HL-60/S4 treated with phorbol 12-myristate 13-acetate at 8.2 ng/mL for 4 days and 3 days (cell line): ENCODE data around the gene SAMD14.

Experiments used
- in situ Hi-C: fragments of 300-500 bp; cut with MboI; formaldehyde crosslinking; loops from 2 replicates; pipeline ENCODE4 v1.15.0; 2022; ENCODE audit warnings: low sequenced_read_pairs

SAMD14 gene

DNA sequence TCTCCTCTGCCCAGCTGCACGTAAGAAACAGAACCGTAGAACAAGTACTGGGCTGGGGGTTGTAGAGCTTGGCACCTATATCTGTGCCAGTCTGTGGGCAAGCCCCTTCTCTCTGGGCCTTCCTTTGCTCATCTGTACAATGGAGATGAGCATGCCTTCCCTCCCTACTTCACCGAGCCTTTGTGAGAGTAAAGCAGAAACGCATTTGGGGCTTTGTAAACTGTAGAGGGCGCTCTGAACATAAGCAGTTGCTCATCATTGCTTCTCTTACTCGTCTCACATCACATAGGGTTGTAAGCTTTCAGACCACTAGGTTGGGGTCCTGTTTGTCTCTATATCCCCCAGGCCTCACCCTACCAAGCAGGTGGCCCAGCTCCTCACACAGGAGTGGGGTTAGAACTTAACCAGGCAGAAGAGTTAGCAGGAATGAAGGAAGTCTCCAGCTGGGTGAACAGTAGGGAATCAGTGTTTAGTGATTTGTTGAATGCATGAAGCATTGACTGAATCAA, 15.1 kb downstream of the SAMD14 start:
- in situ Hi-C loops = no loop called here

DNA sequence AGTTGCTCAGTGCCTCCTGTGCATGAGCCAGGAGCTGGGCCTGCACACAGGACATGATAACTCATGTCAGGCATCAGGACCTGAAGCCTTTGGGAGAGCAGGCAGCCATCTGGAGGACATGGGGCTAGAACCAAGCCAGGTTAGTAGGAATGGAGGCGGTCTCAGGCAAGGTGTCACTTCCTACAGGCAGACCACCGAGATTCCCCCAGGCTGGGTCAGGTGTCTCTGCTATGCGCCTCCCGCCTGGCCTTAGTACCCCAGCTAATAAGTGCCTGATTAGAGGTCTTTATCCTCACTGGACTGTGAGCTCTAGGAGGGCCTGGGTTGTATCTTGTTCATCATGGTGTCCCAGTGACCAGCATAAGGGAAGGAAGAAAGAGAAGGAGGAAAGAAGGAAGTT, 15.6 kb downstream of the SAMD14 start:
- in situ Hi-C loops = no loop called here

DNA sequence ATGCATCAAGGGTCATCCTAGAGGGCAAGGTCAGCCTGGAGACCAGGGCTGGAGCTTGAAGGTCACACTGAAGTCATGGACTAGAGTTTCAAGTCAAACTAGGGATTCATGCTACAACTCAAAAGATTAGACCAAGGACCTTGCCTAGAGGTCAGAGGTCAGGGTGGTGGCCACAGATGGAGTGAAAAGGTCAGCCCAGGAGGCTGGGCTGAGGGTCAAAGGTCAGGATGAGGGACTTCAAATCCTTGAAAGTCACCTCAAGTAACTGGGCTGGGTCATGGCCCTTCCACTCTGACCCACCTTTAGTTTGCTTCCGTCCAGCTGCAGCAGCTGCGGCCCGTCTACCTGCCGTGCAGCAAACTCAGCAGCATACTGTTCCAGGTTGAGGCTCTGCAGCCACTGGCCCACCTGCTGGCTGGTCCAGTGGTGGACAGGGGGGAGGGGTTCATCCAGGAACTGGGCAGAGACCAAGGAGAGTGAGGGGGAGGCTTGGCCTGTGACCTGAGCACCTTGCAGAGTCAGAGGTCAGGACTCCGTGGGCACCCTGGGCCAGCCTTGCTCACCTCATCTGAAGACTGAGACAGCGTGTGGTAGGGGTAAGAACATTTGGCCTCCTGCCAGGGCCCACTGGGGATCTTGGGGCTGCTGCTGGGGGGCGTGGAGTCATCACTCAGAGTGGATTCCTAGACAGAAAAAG, 16.2 kb downstream of the SAMD14 start:
- in situ Hi-C loops = no loop called here

DNA sequence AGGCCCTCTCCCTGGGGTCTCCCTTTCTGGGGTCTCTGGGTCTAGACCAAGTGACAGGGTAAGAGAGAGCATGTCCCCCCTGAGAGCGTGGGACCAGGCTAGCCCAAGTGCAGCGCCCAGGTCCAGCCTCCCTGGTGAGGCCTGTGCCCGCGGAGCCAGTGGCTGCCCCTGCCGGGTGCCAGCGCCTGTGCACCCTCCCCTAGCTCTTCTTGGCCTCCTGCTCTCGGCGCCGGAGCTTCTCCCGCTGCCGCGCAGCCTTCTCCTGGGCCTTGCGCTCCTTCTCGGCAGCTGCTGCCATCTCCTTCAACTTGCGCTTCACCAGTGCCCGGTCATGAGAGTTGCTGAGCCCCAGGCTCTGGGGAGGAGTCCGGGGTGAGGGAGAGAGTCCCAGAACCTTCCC, 17.3 kb downstream of the SAMD14 start:
- in situ Hi-C loops = no loop called here

DNA sequence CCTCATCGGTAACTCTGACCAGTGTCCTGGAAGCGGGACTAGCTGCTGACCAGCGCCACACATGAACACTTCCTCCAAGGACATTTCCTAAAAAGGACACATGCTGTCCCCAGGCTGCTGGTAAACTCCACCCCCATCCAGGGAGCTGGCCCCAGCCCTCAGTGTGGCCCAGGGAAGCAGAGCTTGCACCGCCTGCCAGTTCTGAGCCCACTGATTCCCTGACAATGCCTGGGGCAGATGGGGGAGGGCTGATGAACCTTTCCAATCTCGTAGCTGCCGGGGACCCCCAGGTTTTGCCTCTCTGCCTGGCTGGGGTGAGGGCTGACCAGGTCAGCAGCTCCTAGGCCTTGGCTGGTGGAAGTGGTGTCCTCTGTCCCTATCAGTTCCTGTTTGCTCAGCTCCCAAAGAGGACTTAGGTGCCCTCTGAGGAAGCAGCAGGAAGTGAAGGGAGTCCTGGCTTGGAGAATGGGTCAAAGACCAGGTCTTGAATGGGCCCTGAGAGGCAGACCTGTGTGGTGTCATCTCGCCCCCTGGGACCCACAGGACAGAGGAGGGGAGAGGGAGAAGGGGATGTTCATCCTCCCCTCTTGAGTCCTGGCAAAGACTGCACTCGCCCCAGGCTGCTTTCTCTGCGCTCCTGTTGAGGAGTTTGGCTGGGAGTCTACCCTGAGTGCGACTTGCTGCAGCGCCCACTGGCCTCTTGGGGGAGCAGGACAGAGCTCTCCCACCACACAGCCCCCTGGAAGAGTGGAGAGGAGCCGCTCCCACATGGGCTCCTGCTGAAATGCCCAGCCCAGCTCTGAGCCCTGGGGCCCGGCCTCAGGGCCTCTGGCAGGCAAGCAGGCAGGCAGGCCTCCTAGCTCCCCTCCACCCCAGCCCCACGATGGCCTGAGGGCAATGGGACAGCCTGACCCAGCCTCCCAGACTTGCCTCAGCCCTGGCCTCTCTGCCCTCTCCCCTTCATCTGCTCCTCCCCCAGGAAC, 18.0 kb downstream of the SAMD14 start:
- in situ Hi-C loops = no loop called here

DNA sequence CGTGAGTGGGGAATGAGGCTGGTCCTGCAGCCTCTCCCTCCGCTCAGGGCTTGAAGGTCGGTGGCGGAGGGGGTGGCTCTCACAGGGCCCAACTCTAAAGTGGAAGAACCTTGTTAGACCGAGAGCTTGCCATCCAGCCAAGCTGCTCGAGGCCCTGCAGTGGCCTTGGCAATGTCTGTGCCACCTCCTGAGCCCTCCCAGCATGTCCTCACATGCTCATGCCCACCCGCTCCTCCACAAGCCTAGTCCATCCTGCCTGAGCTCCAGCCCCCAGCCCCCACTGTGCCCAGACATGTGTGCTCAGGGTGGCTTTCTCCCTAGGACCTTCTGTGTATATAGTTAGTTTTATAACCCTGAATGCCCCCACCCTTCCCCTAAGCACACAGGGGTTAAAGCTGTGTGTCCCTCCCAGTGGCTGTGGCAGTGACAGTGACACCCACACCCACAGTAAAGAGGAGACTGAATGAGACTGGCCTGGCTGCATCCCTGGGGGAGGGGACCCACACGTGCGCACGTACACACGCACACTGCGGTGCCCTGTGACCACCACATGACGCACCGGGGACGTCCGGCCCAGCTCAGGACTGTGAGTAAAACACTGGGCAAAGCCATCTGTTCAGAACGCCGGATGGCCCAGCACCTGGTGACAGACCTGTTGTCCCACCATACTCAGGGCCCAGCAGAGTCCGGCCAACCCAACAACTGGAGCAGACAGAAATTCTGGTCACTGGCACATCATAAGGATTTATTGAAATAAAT, 19.2 kb downstream of the SAMD14 start:
- in situ Hi-C loops = no loop called here

DNA sequence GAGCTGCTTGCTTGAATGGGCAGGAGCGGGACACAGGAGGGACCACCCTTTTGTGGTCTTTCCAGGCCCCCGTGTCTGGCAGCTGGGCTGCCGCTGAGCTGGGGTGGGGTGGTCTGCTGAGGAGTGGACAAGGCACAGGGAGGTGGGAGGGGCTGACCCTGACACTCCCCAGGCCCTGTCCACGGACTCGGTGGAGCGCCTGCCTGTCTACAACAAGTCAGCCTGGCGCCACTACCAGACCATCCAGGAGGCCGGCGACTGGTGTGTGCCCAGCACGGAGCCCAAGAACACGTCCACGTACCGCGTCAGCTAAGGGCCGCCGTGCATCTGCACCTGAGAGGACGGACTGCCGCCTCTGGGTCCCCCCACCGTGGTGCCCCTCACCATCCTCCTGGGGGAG, 20.2 kb downstream of the SAMD14 start:
- in situ Hi-C loops = no loop called here

DNA sequence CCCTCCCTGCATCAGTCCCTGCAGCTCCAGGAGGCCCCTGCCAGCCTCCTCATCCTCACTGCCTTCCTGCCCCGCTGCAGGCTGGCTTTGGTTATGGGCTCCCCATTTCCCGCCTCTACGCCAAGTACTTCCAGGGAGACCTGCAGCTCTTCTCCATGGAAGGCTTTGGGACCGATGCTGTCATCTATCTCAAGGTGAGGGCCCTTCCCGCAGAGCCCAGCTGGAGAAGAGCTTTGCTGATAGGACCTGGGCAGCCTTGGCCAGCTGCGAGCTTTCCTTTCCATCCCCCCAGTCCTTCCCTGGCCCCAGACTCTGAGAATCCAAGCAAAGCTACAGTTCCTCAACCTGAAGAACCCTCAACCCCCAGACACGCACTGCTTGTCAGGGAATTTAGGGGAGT, 20.8 kb downstream of the SAMD14 start:
- in situ Hi-C loops = no loop called here

DNA sequence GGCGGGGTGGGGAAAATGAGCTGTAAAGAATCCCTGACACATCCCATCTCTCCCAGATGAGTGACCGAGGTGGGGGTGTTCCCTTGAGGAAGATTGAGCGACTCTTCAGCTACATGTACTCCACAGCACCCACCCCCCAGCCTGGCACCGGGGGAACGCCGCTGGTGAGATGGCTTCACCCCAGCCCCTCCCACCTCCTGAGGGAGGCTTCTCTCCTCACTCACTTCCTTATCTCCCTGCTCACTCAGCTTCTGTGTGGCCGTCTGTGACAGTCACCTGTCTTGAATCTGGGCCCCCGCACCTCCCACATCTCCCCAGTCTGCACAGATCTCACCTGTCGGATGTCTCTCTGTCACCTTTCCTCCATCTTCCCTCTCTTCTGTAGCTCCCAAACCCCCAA, 21.4 kb downstream of the SAMD14 start:
- in situ Hi-C loops = no loop called here

DNA sequence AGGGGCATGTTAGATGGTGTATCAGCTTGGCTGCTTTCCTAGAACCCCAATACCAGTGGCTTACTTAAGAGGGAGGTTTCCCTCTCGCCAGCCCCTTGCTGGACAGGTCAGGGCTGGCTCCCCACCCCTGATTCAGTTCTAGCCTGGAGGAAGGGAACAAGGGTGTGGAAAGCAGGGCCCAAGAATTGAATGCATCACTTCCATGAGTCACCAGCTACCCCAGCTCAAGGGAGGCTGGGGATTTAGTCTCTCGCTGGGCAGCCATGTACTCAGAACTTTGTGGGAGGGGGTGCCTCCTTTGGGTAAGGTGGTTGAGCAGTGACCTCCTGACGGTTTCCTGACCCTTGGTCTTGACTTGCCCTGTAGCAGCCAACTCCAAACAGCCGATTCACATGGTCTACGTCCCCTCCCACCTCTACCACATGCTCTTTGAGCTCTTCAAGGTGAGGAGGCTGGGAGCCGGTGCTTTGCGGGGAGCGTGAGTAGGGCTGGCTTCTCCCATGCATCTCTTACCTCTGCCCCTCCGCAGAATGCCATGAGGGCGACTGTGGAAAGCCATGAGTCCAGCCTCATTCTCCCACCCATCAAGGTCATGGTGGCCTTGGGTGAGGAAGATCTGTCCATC, 22.1 kb downstream of the SAMD14 start:
- in situ Hi-C loops = no loop called here

DNA sequence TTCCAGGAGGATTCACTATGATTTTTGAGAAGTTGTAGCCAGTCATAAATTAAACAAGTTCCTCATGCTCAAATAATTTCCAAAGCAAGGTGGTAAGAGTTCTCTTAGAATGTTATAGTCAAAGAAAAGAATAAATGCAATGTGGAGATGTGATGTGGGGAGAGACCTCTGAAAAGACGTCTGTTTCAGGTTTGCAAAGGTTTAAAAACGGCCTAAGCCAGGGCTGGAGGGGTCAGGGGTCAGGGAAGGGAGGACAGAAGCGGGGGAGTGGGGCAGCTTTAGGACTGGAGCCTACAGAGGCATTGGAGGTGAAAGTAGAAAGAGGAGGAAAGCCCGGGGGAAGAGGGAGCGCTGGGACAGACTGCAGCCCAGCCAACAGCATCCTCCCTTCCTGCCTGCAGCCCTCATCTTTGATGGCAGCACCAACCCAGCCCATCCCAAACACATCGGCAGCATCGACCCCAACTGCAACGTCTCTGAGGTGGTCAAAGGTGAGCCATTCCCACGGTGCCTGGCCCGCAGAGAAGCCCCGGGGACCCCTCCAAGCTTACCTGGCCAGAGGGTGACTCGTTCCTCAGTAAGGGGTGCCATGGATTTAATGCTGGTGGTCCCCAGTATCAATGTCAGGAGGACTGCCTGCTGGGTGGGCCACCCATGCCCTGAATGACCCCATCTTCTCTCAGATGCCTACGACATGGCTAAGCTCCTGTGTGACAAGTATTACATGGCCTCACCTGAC, 23.4 kb downstream of the SAMD14 start:
- in situ Hi-C loops = no loop called here

DNA sequence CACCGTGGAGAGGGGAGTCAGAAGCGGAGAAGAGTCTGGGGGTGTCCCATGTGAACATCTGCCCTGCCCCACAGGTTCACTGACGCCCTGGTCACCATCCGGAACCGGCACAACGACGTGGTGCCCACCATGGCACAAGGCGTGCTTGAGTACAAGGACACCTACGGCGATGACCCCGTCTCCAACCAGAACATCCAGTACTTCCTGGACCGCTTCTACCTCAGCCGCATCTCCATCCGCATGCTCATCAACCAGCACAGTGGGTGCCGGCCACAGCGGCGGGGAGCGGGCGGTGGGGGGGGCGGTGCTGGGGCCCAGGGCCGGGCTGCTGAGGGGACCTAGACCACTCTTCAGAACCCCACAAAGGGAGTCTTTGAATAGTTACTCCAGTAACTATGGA, 24.1 kb downstream of the SAMD14 start:
- in situ Hi-C loops = no loop called here

DNA sequence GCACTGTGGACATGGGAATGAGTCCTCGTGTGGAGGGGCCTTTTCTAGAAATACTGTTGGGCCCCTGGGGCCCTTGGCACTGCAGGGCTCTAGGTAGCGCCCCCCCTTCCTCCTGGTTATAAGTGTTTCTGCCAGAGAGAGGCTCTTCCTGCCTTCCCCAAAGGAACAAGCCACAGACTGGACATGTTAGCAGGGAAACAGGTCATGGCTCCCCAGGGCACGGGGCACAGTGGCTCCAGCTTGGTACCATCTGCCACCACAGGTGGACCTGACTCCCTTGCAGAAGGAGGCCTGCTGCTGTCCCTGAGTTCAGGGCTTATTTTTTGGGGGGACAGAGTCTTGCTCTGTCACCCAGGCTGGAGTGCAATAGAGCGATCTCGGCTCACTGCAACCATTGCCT, 26.0 kb downstream of the SAMD14 start:
- in situ Hi-C loops = no loop called here

DNA sequence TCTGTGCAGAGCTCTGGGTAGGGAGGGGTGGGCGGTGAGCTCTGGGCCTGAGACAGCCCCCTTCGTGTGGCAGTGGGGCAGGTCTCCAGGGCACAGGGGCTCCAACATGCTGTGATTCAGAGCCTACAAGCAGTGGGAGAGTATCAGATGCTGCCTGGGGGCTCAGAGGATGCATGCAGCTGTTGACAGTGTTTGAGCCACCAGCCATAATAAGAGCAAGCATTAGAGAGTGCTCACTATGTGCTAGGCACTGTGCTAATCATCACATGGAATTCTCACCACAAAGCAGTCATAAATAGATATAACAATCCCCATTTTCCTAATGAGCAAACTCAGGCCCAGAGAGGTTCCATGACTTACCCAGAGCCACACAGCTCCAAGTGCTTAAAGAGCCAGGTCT, 26.7 kb downstream of the SAMD14 start:
- in situ Hi-C loops = no loop called here

DNA sequence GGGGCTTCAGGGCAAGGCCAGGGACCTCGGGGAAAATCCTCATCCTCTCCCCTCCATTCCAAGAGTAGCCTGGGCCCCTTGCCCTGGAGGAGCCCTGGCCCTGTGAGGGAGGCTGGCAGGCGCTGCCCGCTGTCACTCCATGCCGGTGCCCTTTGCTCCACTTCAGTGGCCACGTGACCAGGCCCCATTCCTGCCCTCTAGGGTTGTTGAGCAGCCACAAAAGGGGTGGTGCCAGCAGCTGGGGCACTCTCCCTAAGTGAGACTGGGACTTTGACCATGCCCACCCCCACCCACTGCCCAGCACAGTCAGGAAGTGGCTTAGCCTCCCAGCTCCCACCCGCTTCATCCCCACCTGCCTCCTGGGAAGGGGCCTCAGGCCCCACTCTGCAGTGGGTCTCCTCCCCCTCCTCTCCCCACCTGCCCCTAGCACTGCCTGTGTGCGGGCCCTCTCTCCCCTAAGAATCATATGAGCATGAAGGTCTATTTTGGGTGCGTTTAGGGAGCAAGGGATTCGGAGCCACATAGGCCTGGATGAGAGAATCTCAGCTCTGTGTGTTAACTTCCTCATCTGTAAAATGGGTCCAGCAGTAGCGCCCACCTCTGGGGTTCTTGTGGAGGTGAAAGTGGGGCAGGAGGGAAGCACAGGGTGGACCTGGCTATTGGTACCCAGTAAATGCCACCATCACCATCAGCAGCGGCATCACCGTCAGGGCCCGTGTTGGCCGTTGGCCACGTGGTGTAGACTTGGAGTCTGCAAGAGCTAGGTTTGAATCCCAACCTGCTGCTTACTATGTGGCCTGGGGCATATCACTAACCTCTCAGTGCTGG, 27.6 kb downstream of the SAMD14 start:
- in situ Hi-C loops = no loop called here

DNA sequence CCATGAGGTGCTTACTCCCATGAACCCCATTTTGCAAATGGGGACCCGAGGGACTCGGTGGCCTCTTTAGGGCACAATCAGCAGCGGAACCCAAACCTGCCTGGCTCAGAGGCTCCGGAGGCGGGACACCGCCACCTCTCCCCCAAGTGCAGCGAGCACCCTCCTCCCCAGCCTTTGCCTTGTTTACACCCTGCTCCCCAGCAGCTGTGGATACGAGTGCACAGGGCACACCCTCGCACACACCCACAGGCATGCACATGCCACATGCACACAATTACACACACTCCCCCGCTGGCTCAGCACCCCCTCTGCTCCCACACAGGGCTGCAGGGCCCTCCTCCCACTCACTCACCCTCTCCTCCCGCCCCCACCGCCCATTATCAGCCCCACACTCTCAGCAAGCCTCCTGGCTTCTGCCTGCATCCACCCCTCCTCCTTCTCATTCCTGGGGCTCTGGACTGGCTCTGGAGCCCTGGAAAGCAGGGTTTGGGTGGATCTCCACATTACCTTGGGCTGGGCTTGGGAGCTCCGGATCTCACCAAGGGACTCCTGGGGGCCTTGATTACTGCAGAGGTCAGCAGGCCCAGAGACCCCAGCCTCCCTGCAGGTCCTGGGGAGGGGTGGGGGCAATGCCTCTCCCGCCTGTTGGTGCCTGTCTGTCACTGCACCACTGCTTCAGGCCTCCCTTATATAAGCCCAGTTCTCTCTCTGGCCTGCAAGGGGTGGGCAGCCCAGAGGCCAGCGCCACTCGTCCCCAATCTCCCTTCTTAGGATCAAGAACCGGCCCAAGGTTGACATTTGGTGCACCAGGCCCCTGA, 28.4 kb downstream of the SAMD14 start:
- in situ Hi-C loops = no loop called here

DNA sequence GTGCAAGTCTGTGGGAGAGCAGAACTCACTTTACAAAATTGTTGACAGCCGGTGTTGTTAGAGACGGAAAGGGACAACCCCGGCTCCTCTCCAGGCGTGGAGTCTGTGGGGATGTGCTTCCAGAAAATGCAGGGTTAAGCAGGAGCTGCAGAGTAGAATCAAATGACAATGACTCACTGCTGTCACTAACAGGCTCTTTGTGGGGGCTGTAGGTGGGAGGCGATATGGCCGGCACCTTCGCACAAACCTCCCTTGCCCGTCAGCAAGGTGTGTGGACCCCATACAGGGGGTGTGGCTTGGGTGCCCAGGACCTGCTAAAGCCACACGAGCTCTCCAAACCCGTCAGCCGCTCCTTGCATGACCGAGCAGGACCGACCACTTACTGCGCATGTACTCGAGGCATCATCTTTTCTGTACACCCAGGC, 29.0 kb downstream of the SAMD14 start:
- in situ Hi-C loops = no loop called here

DNA sequence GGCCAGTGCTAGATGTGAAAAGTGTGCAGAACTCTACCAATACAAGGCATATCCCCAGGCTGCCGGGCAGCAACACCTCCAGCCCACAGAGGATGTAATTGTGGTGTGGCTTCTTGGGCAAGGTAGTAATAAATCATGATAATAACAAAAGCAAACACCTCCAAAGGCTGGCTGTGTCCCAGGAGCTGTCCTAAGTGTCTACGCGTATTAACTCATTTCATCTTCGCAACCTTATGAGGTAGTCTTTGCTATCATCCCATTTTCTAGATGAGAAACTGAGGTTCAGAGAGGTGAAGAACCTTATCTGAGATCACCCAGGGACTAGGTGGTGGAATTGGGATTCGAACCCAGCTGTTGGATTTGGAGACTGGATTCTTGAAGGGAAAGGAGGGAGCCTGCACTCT, 29.5 kb downstream of the SAMD14 start:
- in situ Hi-C loops = no loop called here
